Measurements from ENCODE around the gene CLCF1. TPM values are rescaled to one million over a fixed set of nuclear protein-coding genes. Genes with fewer than 3 reads are reported as not detected.

CLCF1 gene
- total RNA-seq, 1 donor from 2014 or later, result not detected

DNA sequence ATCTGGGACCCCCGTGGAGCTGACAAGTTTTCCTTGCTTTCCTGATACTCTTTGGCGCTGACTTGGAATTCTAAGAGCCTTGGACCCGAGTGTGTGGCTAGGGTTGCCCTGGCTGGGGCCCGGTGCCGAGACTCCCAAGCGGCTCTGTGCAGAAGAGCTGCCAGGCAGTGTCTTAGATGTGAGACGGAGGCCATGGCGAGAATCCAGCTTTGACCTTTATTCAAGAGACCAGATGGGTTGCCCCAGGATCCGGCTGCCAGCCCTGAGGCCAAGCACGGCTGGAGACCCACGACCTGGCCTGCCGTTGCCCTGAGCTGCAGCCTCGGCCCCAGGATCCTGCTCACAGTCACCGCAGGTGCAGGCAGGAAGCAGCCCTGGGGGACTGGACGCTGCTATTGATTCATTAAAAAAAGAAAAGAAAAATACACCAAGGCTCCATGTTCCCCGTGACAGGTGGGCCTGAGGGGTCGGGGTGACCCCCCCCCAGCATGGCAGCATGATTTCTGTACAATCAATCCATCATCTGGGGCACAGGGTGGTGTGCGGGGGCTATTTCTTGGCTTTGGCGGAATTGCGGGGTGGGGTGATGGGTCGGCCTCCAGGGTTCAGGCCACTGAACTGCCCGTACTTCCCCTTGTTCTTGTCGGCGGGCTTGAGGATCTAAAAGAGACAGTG lies 24.7 kb upstream of the CLCF1 start:
- H3K27ac Mint-ChIP-seq (ENCODE audit: unreplicated experiment), result no peak overlapping the region
- H3K36me3 Mint-ChIP-seq (ENCODE audit: unreplicated experiment), result no peaks in the 10 kb centered on the region
- peaks cover 1% of the 10 kb centered on the region for H3K9me3 Mint-ChIP-seq (ENCODE audit: unreplicated experiment)

DNA sequence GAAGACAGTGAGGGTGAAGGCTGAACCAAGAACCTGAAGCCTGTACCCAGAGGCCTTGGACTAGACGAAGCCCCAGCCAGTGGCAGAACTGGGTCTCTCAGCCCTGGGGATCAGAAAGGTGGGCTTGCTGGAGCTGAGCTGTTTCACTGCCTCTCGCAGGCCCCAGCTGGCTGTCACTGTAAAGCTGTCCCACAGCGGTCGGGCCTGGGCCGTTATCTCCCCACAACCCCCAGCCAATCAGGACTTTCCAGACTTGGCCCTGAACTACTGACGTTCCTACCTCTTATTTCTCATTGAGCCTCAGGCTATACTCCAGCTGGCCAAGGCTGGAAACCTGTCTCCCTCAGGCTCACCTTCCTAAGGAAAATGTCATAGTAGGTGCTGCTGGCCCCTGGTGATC lies 24.1 kb upstream of the CLCF1 start:
- Mint-ChIP-seq H3K4me3 (ENCODE audit: unreplicated experiment) (no peak overlapping the region), H3K36me3 (ENCODE audit: unreplicated experiment) (no peaks in the 10 kb centered on the region), H3K9me3 (ENCODE audit: unreplicated experiment) (peaks cover 1% of the 10 kb centered on the region), H3K27me3 (ENCODE audit: unreplicated experiment) (peaks cover 12% of the 10 kb centered on the region), H3K27ac (ENCODE audit: unreplicated experiment) (no peak overlapping the region), H3K4me1 (ENCODE audit: low read depth, unreplicated experiment) (peaks cover 4% of the 10 kb centered on the region)
- TF ChIP-seq, protein P1, sequence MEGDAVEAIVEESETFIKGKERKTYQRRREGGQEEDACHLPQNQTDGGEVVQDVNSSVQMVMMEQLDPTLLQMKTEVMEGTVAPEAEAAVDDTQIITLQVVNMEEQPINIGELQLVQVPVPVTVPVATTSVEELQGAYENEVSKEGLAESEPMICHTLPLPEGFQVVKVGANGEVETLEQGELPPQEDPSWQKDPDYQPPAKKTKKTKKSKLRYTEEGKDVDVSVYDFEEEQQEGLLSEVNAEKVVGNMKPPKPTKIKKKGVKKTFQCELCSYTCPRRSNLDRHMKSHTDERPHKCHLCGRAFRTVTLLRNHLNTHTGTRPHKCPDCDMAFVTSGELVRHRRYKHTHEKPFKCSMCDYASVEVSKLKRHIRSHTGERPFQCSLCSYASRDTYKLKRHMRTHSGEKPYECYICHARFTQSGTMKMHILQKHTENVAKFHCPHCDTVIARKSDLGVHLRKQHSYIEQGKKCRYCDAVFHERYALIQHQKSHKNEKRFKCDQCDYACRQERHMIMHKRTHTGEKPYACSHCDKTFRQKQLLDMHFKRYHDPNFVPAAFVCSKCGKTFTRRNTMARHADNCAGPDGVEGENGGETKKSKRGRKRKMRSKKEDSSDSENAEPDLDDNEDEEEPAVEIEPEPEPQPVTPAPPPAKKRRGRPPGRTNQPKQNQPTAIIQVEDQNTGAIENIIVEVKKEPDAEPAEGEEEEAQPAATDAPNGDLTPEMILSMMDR (IDR thresholded peaks at IDR 0.05; ENCODE audit: partially characterized antibody, unreplicated experiment), result no peak
- no peak for DNase-seq

More for the DNA sequence above, 24.7 kb upstream of the CLCF1 start:
- TF ChIP-seq, protein P1 (IDR thresholded peaks at IDR 0.05; ENCODE audit: partially characterized antibody, unreplicated experiment), result no peak
- Mint-ChIP-seq H3K4me3 (ENCODE audit: unreplicated experiment) (no peak overlapping the region), H3K4me1 (ENCODE audit: low read depth, unreplicated experiment) (peaks cover 4% of the 10 kb centered on the region), H3K27me3 (ENCODE audit: unreplicated experiment) (peaks cover 12% of the 10 kb centered on the region)
- no peak for DNase-seq

DNA sequence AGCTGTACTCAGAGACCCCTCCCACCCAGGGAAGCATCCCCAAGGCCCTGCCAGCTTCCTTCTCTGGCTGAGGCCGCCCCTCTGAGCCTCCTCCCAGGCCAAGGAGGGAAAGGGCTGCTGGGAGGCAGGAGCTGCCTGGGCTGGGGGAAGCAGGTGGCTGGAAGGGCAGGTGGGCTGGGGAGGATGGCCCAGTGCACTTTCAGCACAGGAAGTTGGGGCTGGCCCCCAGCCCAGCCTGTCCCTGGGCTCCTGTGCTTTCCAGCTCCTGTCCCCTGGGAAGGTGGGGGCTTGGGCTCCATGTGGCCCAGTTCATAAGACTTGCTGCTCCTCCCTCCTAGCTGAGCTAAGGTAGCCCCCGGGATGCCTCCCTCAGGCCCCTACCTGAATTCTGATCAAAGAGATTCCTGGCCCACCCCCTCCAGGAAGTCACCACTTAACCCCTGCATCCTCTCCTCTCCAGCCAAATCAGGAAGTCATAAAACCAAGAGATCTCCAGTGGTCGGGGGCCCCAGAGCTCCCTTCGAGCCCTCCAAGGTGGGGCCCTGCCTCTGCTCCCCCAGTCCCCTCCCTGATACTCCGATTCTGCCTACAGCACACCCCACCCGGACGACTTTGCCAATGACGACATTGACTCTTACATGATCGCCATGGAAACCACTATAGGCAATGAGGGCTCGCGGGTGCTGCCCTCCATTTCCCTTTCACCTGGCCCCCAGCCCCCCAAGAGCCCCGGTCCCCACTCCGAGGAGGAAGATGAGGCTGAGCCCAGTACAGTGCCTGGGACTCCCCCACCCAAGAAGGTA lies 23.4 kb upstream of the CLCF1 start:
- DNase-seq, result no peak
- TF ChIP-seq, protein P1 (IDR thresholded peaks at IDR 0.05; ENCODE audit: partially characterized antibody, unreplicated experiment), result no peak
- H3K27me3 Mint-ChIP-seq (ENCODE audit: unreplicated experiment), result peaks cover 12% of the 10 kb centered on the region
- peak overlapping the region; percentile 59 for H3K27ac Mint-ChIP-seq (ENCODE audit: unreplicated experiment)
- no peaks in the 10 kb centered on the region for H3K36me3 Mint-ChIP-seq (ENCODE audit: unreplicated experiment)
- H3K9me3 Mint-ChIP-seq (ENCODE audit: unreplicated experiment), result peaks cover 1% of the 10 kb centered on the region
- peaks cover 5% of the 10 kb centered on the region for H3K4me1 Mint-ChIP-seq (ENCODE audit: low read depth, unreplicated experiment)
- H3K4me3 Mint-ChIP-seq (ENCODE audit: unreplicated experiment), result no peak overlapping the region

DNA sequence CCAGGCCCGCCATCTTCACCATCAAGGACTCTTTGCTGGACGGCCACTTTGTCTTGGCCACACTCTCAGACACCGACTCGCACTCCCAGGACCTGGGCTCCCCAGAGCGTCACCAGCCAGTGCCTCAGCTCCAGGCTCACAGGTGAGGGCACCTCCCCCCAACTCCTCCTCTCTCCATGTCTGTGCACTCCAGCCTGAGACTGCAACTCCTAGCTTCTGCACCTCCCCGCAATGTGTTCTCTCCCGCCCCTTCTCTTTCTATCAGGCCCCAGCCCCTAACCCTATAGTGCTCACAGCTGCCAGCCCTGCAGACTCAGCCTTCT lies 22.8 kb upstream of the CLCF1 start:
- Mint-ChIP-seq H3K4me3 (ENCODE audit: unreplicated experiment) (no peak overlapping the region), H3K27ac (ENCODE audit: unreplicated experiment) (no peak overlapping the region), H3K36me3 (ENCODE audit: unreplicated experiment) (no peaks in the 10 kb centered on the region), H3K27me3 (ENCODE audit: unreplicated experiment) (peaks cover 12% of the 10 kb centered on the region), H3K4me1 (ENCODE audit: low read depth, unreplicated experiment) (peaks cover 5% of the 10 kb centered on the region), H3K9me3 (ENCODE audit: unreplicated experiment) (peaks cover 1% of the 10 kb centered on the region)
- TF ChIP-seq, protein P1 (IDR thresholded peaks at IDR 0.05; ENCODE audit: partially characterized antibody, unreplicated experiment), result no peak
- no peak for DNase-seq
